Transverse colon (tissue), 4 donors: ENCODE measurements around the gene ZBTB7A. TPM values are rescaled to one million over a fixed set of nuclear protein-coding genes. Genes with fewer than 3 reads are reported as not detected.

Source experiments
- DNase-seq: peaks from one replicate; pipeline ENCODE4 v3.0.0-alpha.2; 2019
- H3K27ac ChIP-seq, 4 donors: fragments of 200-600 bp; sonication (generic); 2 replicates each; pipeline ENCODE4 v1.5.1; 2016 to 2018; ENCODE audit warnings: inconsistent platforms in 4 of 4
- H3K27me3 ChIP-seq: fragments of 200-600 bp; sonication (generic); 2 replicates; pipeline ENCODE4 v1.5.1; 2017; ENCODE audit warnings: inconsistent platforms
- H3K36me3 ChIP-seq, 4 donors: fragments of 200-600 bp; sonication (generic); 2 replicates each; pipeline ENCODE4 v1.5.1; 2017 to 2019; ENCODE audit warnings: inconsistent platforms in 4 of 4
- H3K4me1 ChIP-seq, 4 donors: fragments of 200-600 bp; sonication (generic); 2 replicates each; pipeline ENCODE4 v1.5.1; 2017 to 2020; ENCODE audit warnings: inconsistent platforms in 4 of 4
- H3K4me3 ChIP-seq, 4 donors: fragments of 200-600 bp; sonication (generic); 1 replicate in 1 of 4; 2 replicates in 3 of 4; pipeline versions ENCODE4 v1.5.1 to v1.6.1; 2017 to 2019; ENCODE audit warnings: inconsistent platforms in 4 of 4
- H3K9me3 ChIP-seq, 2 donors: fragments of 200-600 bp; sonication (generic); 2 replicates each; pipeline ENCODE4 v1.5.1; 2017 to 2019; ENCODE audit warnings: inconsistent platforms in 2 of 2
- CTCF ChIP-seq, 5 experiments: fragments of 200-600 bp in 3 of 5; fragments of 450-650 bp in 2 of 5; sonication (generic) in 3 of 5; IDR thresholded peaks; 1 replicate in 2 of 5; 2 replicates in 3 of 5; pipeline ENCODE4 v1.5.1; 2016 to 2017; ENCODE audit warnings: antibody characterized with exemption in 5 of 5, inconsistent platforms in 3 of 5, mild to moderate bottlenecking in 2 of 5, moderate library complexity in 1 of 5
- EP300 ChIP-seq: sonication (generic); formaldehyde crosslinking; IDR thresholded peaks from one replicate; pipeline ENCODE4 v1.6.1; 2017; ENCODE audit warnings: antibody characterized with exemption, low read depth
- POLR2A ChIP-seq: fragments of 450-650 bp; IDR thresholded peaks from one replicate; pipeline ENCODE4 v1.6.1; 2016; ENCODE audit warnings: antibody characterized with exemption, mild to moderate bottlenecking, moderate library complexity
- POLR2AphosphoS5 ChIP-seq, 3 donors: sonication (generic); formaldehyde crosslinking; IDR thresholded peaks; one replicate each; pipeline ENCODE4 v1.6.1; 2016; ENCODE audit warnings: antibody characterized with exemption in 3 of 3
- WGBS, 2 donors: methylation state at CpG; one replicate each; pipeline ENCODE4 v1.1.5; 2018; ENCODE audit warnings: low coverage in 1 of 2; 5-methylcytosine and 5-hydroxymethylcytosine counted together
- in situ Hi-C, 4 donors: fragments of 200-750 bp; cut with MboI; loops; one replicate each; pipeline versions ENCODE4 v1.15.0 to v1.15.1; 2017; ENCODE audit warnings: low sequenced_read_pairs in 3 of 4, low pct_ligation_motif_present in 1 of 4, low pct_unique_long_range_greater_than_20kb in 1 of 4
- intact Hi-C: fragments of 100-400 bp; cut with DNase I; formaldehyde crosslinking; loops from one replicate; pipeline ENCODE4 v1.15.1; 2023; ENCODE audit warnings: low total_unique reads
- total RNA-seq, 4 donors: library from RNA; depleted of rRNA; stranded (reverse); fragments of >200 nt; gene quantifications; one replicate each; pipeline ENCODE4 v1.1.0, GENCODE V29; 2016

The ZBTB7A gene
- total RNA-seq, 4 donors from 2014 or later: 101 to 224 (median 141) TPM

DNA sequence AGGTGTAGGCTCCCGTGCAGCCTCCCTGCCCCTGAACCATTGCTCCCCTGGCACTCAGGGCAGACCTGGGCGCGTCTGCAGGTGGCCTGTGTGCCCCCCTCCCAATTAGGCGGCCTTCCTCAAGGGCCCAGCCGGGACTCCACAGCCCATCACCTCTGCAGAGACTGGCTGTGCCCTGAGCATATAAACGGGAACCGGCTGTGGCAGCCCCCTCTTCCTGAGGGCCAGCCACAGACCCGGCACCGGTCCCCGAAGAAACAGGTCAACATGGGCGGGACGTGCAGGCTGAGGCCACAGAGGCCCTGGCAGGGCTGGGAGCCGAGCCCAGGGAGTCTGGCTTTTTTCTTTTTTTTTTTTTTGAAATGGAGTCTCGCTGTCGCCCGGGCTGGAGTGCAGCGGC lies 47.1 kb downstream of the ZBTB7A start:
- H3K4me1 ChIP-seq: peaks cover 10 to 33% (median 24%) of the 10 kb centered on the region in 4 donors
- intact Hi-C loops: no loop called here

DNA sequence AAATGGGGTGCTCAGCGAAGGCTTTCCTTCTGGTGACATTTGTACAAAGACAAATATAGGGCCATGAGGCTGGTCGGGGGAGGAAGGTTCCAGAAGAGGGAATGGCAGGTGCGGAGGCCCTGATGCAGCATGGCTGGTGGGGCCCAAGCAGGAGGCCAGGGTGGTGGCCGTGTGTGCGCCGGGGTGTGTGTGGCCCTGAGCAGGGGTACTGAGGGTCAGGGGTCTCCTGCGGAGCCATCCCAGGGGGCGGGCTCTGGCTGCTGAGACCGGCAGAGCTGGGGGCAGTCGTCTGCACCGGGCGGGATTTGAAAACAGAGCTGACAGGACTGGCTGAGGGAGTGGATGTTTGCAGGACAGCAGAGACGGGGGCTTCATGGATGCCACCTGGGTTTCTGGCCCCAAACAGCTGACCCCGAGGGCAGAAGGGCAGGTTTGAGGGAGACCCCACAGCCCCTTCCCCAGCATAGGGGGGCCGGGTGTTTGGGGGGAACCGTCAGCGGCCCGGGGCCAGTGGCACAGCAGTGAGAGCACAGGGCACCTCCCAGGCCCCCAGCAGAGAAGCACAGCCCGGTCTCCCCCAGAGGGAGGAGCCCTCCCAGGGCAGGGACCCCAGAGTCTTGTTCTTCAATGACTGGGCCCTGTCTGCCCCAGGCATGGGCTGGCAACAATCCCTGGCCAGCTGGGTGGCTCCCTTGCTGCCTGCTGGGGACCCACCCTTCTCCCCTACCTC lies 47.8 kb downstream of the ZBTB7A start:
- no peaks in the 10 kb centered on the region for H3K36me3 ChIP-seq
- peak overlapping the region in 3 of 4 donors; percentile 27 to 53 (median 48) for H3K27ac ChIP-seq
- in situ Hi-C loops (no loop called here), intact Hi-C loops (no loop called here)
- DNase-seq: no peak
- TF ChIP-seq EP300: no peak
- TF ChIP-seq CTCF (IDR thresholded peaks at IDR 0.05): no peak
- no peak for TF ChIP-seq POLR2A
- no peak for TF ChIP-seq POLR2AphosphoS5 (IDR thresholded peaks at IDR 0.05)
- no peaks in the 10 kb centered on the region for H3K9me3 ChIP-seq
- no peaks in the 10 kb centered on the region for H3K27me3 ChIP-seq
- H3K4me1 ChIP-seq: peaks cover 15 to 40% (median 27%) of the 10 kb centered on the region in 4 donors
- no peak overlapping the region for H3K4me3 ChIP-seq
- 93 to 100% methylated on average over 1 to 19 of the region's 19 CpGs for WGBS, 2 donors

More for the DNA sequence above, 47.1 kb downstream of the ZBTB7A start:
- Histone ChIP-seq H3K9me3 (no peaks in the 10 kb centered on the region), H3K36me3 (no peaks in the 10 kb centered on the region), H3K27me3 (no peaks in the 10 kb centered on the region), H3K4me3 (no peak overlapping the region), H3K27ac (peak overlapping the region in 3 of 4 donors; percentile 27 to 53 (median 48))
- 52 to 68% methylated on average over 5 to 17 of the region's 17 CpGs for WGBS, 2 donors
- in situ Hi-C loops: no loop called here
- DNase-seq: no peak
- TF ChIP-seq POLR2AphosphoS5 (IDR thresholded peaks at IDR 0.05) (no peak), POLR2A (no peak), EP300 (no peak), CTCF (IDR thresholded peaks at IDR 0.05) (no peak)

- no peak overlapping the region for H3K4me3 ChIP-seq
- H3K27ac ChIP-seq: no peak overlapping the region
- H3K4me1 ChIP-seq: peaks cover 15 to 47% (median 27%) of the 10 kb centered on the region in 4 donors
- intact Hi-C loops: no loop called here
- H3K27me3 ChIP-seq: no peaks in the 10 kb centered on the region
- H3K9me3 ChIP-seq: no peaks in the 10 kb centered on the region
- H3K36me3 ChIP-seq: peaks cover 0 to 7% (median 0%) of the 10 kb centered on the region in 4 donors
- WGBS, 2 donors: 91% methylated on average over 18 of the region's 22 CpGs; no CpG with 5 or more reads in 1 of the 2 donors
- no peak for DNase-seq
- in situ Hi-C loops: no loop called here
- no peak for TF ChIP-seq EP300
- no peak for TF ChIP-seq POLR2A
- no peak for TF ChIP-seq POLR2AphosphoS5 (IDR thresholded peaks at IDR 0.05)
- TF ChIP-seq CTCF (IDR thresholded peaks at IDR 0.05): no peak
Observed at GRCh38 chr19:4018140-4018613, 48.5 kb downstream of the ZBTB7A start.

DNA sequence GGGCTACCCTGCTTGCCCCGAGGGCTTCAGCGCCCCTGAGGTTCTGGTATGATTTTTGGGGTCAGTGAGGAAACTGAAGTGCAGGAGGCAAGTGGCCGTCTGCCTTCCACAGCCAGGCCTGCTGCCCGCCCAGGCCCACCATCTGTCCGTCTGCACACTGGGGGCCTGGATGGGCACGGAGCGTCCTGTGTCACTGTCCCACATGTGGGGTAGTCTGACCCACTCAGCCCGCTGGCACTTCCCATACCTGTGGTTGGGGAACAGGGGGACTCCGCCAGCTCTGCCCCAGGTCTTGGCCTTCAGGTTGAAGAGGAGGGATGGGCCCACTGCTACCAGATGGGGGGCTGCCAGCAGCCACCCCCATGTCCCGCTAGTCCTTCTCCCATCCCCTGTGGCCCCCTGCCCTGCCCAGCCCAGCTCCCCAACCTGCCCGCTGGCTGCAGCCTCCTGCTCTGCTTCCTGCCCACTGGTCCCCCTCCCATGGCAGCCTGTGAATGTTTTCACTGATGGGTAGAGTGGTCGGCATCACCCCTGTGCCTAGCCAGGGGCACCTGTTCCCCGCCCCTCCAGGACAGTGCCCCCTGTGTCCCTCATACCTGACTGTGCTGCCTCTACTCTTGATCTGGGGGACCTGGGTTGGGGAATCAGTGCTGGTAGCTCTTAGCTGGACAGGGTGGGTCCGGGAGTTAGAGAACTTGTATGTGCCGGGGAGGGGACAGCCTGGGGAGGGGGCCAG lies 49.6 kb downstream of the ZBTB7A start:
- Histone ChIP-seq H3K36me3 (peaks cover 0 to 8% (median 0%) of the 10 kb centered on the region in 4 donors), H3K27ac (peak overlapping the region in 1 of 4 donors; percentile 82), H3K4me1 (peaks cover 19 to 58% (median 30%) of the 10 kb centered on the region in 4 donors), H3K27me3 (no peaks in the 10 kb centered on the region), H3K4me3 (no peak overlapping the region), H3K9me3 (no peaks in the 10 kb centered on the region)
- 92 to 100% methylated on average over 4 to 15 of the region's 15 CpGs for WGBS, 2 donors
- intact Hi-C loops (no loop called here), in situ Hi-C loops (no loop called here)
- no peak for DNase-seq
- TF ChIP-seq CTCF (IDR thresholded peaks at IDR 0.05): no peak
- no peak for TF ChIP-seq POLR2A
- TF ChIP-seq EP300: no peak
- TF ChIP-seq POLR2AphosphoS5 (IDR thresholded peaks at IDR 0.05): no peak
